Endothelial cell of hepatic sinusoid (primary cell): ENCODE results near the gene ZKSCAN2.

Experiments used
- in situ Hi-C: cut with HindIII; loops from 2 replicates; pipeline ENCODE4 v1.10.0; 2017; ENCODE audit warnings: low sequenced_read_pairs

The ZKSCAN2 gene

DNA sequence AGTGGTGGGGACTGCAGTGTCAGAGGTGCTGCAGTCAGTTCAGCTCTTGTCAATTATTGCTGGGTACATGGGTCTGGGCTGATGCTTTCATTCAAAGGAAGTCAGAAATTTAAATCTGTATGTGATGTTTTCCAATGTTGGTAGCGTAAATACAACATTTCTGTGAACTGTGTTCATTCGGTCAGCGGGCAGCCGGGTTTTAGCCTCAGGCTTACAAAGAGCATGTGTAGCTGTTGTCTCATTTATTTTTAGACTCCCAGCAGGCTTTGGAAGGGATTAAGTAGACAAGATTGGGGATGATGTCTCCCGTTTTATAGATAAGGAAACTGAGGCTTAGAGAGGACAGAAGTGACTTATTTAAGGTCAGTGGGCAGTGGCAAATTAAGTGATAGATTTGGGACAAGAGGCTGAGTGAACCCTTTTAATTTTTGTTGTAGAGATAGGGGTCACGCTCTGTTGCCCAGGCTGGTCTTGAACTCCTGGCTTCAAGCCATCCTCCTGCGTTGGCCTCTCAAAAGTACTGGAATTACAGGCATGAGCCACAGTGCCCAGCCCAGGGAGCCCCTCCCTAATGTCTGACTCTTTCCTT is 32.8 kb downstream of the ZKSCAN2 start:
- in situ Hi-C loops = no loop called here

DNA sequence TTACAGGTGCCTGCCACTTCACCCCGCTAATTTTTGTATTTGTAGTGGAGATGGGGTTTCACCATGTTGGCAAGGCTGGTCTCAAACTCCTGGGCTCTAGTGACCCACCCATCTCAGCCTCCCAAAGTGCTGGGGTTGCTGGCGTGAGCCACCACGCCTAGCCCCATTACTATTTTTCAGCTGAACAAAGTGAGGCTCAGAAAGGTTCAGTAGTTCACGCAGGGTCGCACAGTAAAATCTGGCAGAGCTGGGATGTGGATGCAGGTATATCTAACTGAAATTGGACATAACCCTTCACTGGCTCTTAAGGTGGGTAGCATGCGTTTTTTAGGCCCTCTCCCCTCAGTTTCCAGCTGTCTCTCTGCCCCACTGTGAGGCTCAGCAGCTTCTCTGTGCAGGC is 33.7 kb downstream of the ZKSCAN2 start:
- in situ Hi-C loops = no loop called here

GRCh38 chr16:25222959-25223358 is 34.7 kb downstream of the ZKSCAN2 start:
- in situ Hi-C loops = no loop called here

DNA sequence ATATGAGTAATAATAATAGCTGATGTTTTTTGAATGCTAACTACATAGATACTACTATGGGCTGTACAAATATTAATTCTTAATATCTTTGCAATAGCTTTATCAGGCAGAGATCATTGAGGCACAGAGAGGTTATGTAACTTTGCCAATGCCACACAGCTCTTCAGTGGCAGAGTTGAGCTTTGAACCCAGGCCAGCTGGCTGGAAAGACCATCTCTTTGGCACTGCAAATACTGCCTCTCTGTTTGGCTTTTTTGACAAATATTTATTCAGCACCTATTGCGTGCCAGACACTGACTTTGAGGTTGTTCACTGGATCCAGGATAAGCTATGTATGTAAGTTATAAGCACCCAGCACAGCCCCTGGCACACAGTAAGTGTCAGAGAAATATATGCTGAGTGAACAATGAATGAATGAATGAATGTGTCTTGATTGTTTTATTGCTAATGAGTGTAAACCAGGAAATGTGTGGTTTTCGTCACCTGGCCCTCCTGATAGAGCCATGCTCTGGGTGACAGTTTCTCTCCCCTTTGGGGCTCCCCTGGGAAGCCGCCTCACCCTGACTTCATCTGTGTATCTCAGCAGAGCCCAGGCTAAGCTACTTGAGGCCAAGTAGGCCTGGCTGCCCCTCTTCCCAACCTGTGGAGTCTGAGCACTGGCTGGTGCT is 38.4 kb downstream of the ZKSCAN2 start:
- in situ Hi-C loops = no loop called here

- in situ Hi-C loops = no loop called here
Observed at GRCh38 chr16:25217921-25218320, 39.7 kb downstream of the ZKSCAN2 start.

GRCh38 chr16:25217112-25217511 is 40.5 kb downstream of the ZKSCAN2 start:
- in situ Hi-C loops = no loop called here

GRCh38 chr16:25213709-25214397 is 43.8 kb downstream of the ZKSCAN2 start:
- in situ Hi-C loops = no loop called here

DNA sequence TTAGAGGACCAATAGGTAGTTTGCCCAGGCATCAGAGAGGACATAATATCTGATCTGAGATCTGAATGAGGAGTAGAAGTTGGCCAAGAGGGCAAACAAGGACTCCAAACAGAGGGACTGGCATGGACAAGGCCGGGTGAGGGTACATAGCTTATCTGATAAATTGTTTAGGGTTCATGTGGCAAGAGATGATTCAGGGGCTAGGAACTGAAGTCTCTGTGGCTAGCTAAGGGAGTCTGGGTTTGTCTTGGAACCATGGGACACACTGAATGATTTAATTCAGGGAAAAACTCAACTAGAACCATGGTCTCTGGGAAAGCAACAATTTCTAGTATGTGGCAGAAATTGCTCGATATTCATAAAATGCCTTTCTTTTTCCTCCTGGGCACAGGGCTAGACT is 45.0 kb downstream of the ZKSCAN2 start:
- in situ Hi-C loops = no loop called here

- in situ Hi-C loops = no loop called here
Observed at GRCh38 chr16:25210758-25211157, 46.9 kb downstream of the ZKSCAN2 start.

GRCh38 chr16:25199457-25199856 is 58.2 kb downstream of the ZKSCAN2 start:
- in situ Hi-C loops = no loop called here

DNA sequence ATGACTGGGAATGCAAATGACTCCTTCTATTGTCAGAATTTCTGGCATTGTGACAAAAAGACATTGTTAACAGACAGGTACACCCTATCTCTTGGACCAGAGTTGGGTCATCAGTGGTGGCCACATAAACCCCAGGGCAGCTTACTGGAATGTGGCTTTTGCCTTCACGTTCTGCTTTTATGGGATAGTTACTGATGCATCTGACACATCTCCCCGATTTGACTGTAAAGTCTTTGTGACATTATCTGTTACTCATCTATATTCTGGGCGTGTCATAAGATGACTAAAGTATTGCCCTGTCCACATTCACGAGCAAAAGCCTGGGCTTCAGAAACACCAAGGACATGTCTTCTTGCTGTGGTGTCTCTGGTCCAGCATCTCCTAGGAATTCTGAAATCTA is 59.6 kb downstream of the ZKSCAN2 start:
- in situ Hi-C loops = no loop called here

DNA sequence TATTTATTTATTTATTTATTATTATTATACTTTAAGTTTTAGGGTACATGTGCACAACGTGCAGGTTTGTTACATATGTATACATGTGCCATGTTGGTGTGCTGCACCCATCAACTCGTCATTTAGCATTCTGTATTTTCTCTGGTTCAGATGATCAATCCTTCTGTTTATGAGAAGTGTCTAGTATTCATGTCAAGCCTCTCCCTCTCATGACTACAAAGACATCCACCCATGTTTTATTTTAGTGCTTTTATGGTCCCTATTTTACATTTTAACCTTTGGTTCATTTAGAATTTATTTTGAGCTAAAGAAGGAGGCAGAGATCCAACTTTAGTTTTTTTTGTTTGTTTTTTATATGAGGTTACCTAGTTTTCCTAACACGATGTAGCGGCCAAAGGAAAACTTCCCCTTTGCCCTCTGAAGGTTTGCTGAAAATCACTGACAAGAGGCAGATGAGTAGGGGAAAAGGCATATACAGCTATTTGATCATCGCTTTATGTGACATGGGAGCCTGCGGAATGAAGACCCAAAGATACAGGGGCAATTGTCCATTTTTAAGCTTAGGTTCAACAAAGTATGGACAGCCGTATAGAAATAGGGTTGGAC is 63.3 kb downstream of the ZKSCAN2 start:
- in situ Hi-C loops = loop anchor here (5.0 kb wide), 1 partner anchor 47 kb away; no protein-coding TSS in a partner anchor

GRCh38 chr16:25192096-25192495 is 65.5 kb downstream of the ZKSCAN2 start:
- in situ Hi-C loops = loop anchor here (5.0 kb wide), 1 partner anchor 45 kb away; no protein-coding TSS in a partner anchor

DNA sequence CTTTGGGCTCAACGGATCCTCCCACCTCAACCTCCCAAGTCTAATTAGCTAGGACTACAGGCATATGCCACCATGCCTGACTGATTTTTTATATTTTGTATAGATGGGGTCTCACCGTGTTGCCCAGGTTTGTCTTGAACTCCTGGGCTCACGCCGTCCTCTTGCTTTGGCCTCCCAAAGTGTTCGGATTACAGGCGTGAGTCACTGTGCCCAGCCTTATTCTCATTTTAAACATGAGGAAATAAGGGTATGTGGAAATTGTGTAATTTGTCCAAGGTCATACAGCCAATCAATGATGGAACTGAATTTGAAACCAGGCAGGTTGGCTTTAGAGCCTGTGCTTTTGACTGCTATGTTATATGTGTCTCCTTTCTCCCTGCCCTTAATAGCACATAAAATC is 68.3 kb downstream of the ZKSCAN2 start:
- in situ Hi-C loops = loop anchor here (5.0 kb wide), 1 partner anchor 53 kb away; no protein-coding TSS in a partner anchor

GRCh38 chr16:25187491-25187795 is 70.2 kb downstream of the ZKSCAN2 start:
- in situ Hi-C loops = loop anchor here (5.0 kb wide), 1 partner anchor 55 kb away; no protein-coding TSS in a partner anchor
